ENCODE results near the gene PLAAT5.
"Not testable (repeated sequence)": the region's sequence is repeated elsewhere in the genome, so short reads cannot be mapped to it uniquely, and the experiment has no call there.

Gene PLAAT5

DNA sequence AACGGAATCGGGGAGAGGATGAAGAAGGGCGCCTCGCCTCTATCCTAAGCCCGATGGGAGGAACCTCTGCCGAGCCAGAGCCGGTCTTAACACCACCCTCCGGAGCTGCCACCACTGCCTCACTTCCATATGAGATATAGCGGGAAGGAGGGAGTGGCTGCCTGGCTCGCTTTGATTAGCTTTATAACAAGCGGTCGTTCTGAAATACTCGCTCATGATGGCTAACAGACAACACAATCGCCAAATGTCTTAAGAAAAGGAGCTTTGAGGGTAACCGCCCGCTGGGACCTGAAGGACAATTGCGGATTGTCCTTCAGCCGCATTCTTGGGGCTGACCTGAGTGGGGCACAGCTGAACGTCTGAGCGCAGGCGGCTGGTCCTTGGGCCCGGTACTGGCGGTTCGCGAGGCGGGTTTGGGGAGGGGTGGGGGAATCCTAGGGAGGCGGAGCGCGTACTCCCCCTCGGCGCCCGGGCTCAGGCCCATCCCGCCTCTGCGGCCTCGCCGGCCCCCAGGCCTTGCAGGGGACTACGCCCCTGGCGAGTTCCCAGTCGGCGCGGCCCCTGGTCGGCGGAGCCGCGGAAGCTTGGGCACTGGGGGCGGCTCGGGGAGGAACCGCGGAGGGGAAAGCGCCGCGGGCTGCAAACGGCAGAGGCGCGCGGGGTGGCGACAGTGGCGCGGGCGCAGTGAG lies at the start of gene PLAAT5:
Gene PLAAT5, minus strand, starts transcription at position 617 of the 689 bp plus-strand sequence. Its CDS starts 133 bp downstream, at position 484.
- Mint-ChIP-seq H3K27ac (no peak within 1 kb of the TSS), H3K4me3 (peak within 1 kb of the TSS; percentile 78), H3K27me3 (peaks cover 42% of the 10 kb centered on the region), H3K36me3 (ENCODE audit: low read depth) (no peaks in the 10 kb centered on the region), H3K9me3 (peaks cover 6% of the 10 kb centered on the region), H3K4me1 (ENCODE audit: low read depth) (peaks cover 34% of the 10 kb centered on the region)
- intact Hi-C loops (cut with micrococcal nuclease): loop anchor here (10.0 kb wide), 1 partner anchor 54 kb away; no protein-coding TSS in a partner anchor

- peak overlapping the region; percentile 77 for H3K4me3 Mint-ChIP-seq
- intact Hi-C loops (cut with micrococcal nuclease): no loop called here
- peak overlapping the region; percentile 66 for H3K27ac Mint-ChIP-seq
- peaks cover 40% of the 10 kb centered on the region for H3K4me1 Mint-ChIP-seq (ENCODE audit: low read depth)
- H3K36me3 Mint-ChIP-seq (ENCODE audit: low read depth): no peaks in the 10 kb centered on the region
- H3K9me3 Mint-ChIP-seq: no peaks in the 10 kb centered on the region
- H3K27me3 Mint-ChIP-seq: peaks cover 22% of the 10 kb centered on the region
Observed at GRCh38 chr11:63537293-63538101, 46.5 kb upstream of the PLAAT5 start.

GRCh38 chr11:63536669-63537292 lies 45.8 kb upstream of the PLAAT5 start, which contains the start of gene PLAAT4:
Gene PLAAT4, plus strand, starts transcription at chr11:63536808. Its CDS starts 61 bp downstream, at chr11:63536869.
- Mint-ChIP-seq H3K4me3 (peak within 1 kb of the TSS; percentile 77), H3K4me1 (ENCODE audit: low read depth) (peaks cover 40% of the 10 kb centered on the region), H3K36me3 (ENCODE audit: low read depth) (no peaks in the 10 kb centered on the region), H3K27me3 (peaks cover 23% of the 10 kb centered on the region), H3K9me3 (no peaks in the 10 kb centered on the region), H3K27ac (peak within 1 kb of the TSS; percentile 66)
- intact Hi-C loops (cut with micrococcal nuclease): no loop called here

- intact Hi-C loops (cut with micrococcal nuclease): no loop called here
- H3K9me3 Mint-ChIP-seq: no peaks in the 10 kb centered on the region
- no peaks in the 10 kb centered on the region for H3K36me3 Mint-ChIP-seq (ENCODE audit: low read depth)
- H3K4me1 Mint-ChIP-seq (ENCODE audit: low read depth): peaks cover 38% of the 10 kb centered on the region
- H3K4me3 Mint-ChIP-seq: no peak overlapping the region
- H3K27ac Mint-ChIP-seq: no peak overlapping the region
- H3K27me3 Mint-ChIP-seq: peaks cover 23% of the 10 kb centered on the region
Observed at GRCh38 chr11:63535734-63536133, 44.8 kb upstream of the PLAAT5 start.

- intact Hi-C loops (cut with micrococcal nuclease): no loop called here
- H3K4me3 Mint-ChIP-seq: no peak overlapping the region
Observed at GRCh38 chr11:63534895-63535461, 44.0 kb upstream of the PLAAT5 start.

GRCh38 chr11:63534076-63534475 lies 43.1 kb upstream of the PLAAT5 start:
- intact Hi-C loops (cut with micrococcal nuclease): no loop called here
- Mint-ChIP-seq H3K27ac (no peak overlapping the region), H3K4me3 (no peak overlapping the region), H3K9me3 (no peaks in the 10 kb centered on the region), H3K4me1 (ENCODE audit: low read depth) (peaks cover 38% of the 10 kb centered on the region), H3K27me3 (peaks cover 30% of the 10 kb centered on the region), H3K36me3 (ENCODE audit: low read depth) (no peaks in the 10 kb centered on the region)

More at GRCh38 chr11:63534895-63535461, 44.0 kb upstream of the PLAAT5 start:
- Mint-ChIP-seq H3K9me3 (no peaks in the 10 kb centered on the region), H3K4me1 (ENCODE audit: low read depth) (peaks cover 38% of the 10 kb centered on the region), H3K36me3 (ENCODE audit: low read depth) (no peaks in the 10 kb centered on the region), H3K27ac (no peak overlapping the region), H3K27me3 (peaks cover 26% of the 10 kb centered on the region)

DNA sequence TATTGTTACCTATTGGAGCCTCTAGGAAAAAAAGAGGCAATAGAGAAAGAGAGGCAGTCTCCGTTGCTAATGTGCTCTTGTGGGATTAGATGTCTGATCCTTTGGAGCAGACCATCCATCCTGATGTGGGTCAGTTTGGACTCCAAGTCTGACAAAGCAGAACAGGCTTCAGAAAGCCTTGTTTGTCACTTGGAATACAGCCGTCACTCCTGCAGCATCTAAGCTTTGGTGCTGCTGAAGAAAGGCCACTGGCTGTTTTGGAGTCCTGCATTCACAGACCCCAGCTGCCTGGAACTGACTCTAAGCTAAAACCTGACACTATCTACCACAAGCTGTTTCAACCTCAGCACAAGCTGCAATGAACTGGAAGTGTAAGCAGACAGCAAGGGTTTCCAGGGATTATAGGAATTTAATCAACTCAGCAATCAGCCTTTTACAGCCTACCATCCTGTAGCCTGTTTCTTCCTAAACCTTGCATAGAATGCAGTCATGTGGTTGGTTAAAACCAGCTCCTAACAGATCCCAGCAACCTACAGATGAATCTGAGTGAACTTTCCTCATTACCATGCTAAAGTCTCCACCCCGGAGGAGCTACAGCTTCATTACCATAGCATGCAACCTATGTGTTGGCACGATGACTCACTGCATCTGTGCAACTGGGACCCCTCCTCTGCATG lies 42.0 kb upstream of the PLAAT5 start:
- Mint-ChIP-seq H3K9me3 (no peaks in the 10 kb centered on the region), H3K27ac (no peak overlapping the region), H3K27me3 (peaks cover 26% of the 10 kb centered on the region), H3K36me3 (ENCODE audit: low read depth) (no peaks in the 10 kb centered on the region), H3K4me1 (ENCODE audit: low read depth) (peaks cover 29% of the 10 kb centered on the region), H3K4me3 (no peak overlapping the region)
- intact Hi-C loops (cut with micrococcal nuclease): no loop called here

DNA sequence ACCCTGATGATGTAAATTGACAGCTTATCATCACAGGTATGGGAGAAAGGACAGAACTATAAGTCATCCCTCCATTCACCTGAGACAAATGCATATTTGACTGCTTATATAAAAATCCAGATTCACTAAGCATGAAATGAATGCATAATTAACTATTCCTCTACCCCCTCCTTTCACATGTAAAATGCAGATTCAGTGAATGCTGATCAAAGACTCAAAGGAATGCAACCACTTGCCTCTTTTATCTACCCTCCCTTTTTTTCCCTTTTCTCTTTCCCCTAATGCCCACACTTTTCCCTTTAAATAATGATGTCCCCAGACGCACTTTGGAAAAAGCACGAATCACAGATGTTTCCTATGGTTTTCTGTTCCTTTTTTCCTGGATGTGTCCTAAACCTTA lies 41.1 kb upstream of the PLAAT5 start:
- intact Hi-C loops (cut with micrococcal nuclease): no loop called here
- Mint-ChIP-seq H3K4me1 (ENCODE audit: low read depth) (peaks cover 25% of the 10 kb centered on the region), H3K27ac (no peak overlapping the region), H3K9me3 (no peaks in the 10 kb centered on the region), H3K4me3 (no peak overlapping the region), H3K36me3 (ENCODE audit: low read depth) (no peaks in the 10 kb centered on the region), H3K27me3 (peaks cover 29% of the 10 kb centered on the region)

- H3K4me1 Mint-ChIP-seq (ENCODE audit: low read depth): peaks cover 16% of the 10 kb centered on the region
Observed at GRCh38 chr11:63531074-63531792, 40.3 kb upstream of the PLAAT5 start.

DNA sequence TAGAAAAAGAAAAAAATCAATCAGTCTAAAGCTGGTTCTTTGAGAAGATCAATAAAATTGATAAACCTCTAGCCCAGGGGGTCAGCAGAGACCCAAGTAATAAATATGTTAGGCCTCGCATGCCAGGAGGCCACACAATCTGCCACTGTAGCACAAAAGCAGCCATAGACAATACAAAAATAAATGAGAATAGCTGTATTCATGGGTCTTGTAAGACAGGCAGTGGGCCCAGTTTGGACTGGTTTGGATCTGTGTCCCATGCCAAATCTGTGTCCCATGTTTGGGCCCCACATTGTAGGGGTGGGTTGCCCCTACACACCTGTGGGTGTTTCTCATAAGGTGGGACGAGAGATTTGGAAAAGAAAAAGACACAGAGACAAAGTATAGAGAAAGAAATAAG lies 39.1 kb upstream of the PLAAT5 start:
- intact Hi-C loops (cut with micrococcal nuclease): no loop called here
- Mint-ChIP-seq H3K27ac (no peak overlapping the region), H3K27me3 (peaks cover 29% of the 10 kb centered on the region), H3K4me3 (no peak overlapping the region), H3K4me1 (ENCODE audit: low read depth) (peaks cover 10% of the 10 kb centered on the region), H3K9me3 (no peaks in the 10 kb centered on the region), H3K36me3 (ENCODE audit: low read depth) (no peaks in the 10 kb centered on the region)

More at GRCh38 chr11:63531074-63531792, 40.3 kb upstream of the PLAAT5 start:
- H3K27ac Mint-ChIP-seq; intact Hi-C loops (cut with micrococcal nuclease); H3K4me3 Mint-ChIP-seq; H3K36me3 Mint-ChIP-seq (ENCODE audit: low read depth); H3K9me3 Mint-ChIP-seq: not testable (repeated sequence)
- peaks cover 29% of the 10 kb centered on the region for H3K27me3 Mint-ChIP-seq

DNA sequence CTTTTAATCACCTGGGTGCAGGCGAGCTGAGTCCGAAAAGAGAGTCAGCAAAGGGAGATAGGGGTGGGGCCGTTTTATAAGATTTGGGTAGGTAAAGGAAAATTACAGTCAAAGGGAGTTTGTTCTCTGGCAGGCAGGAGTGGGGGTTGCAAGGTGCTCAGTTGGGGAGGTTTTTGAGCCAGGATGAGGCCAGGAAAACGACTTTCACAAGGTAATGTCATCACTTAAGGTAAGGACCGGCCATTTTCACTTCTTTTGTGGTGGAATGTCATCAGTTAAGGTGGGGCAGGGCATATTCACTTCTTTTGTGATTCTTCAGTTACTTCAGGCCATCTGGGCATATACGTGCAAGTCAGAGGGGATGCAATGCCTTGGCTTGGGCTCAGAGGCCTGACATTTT lies 38.4 kb upstream of the PLAAT5 start:
- H3K36me3 Mint-ChIP-seq (ENCODE audit: low read depth); H3K9me3 Mint-ChIP-seq; intact Hi-C loops (cut with micrococcal nuclease); H3K4me3 Mint-ChIP-seq; H3K27ac Mint-ChIP-seq; H3K4me1 Mint-ChIP-seq (ENCODE audit: low read depth): not testable (repeated sequence)
- H3K27me3 Mint-ChIP-seq: peaks cover 29% of the 10 kb centered on the region

DNA sequence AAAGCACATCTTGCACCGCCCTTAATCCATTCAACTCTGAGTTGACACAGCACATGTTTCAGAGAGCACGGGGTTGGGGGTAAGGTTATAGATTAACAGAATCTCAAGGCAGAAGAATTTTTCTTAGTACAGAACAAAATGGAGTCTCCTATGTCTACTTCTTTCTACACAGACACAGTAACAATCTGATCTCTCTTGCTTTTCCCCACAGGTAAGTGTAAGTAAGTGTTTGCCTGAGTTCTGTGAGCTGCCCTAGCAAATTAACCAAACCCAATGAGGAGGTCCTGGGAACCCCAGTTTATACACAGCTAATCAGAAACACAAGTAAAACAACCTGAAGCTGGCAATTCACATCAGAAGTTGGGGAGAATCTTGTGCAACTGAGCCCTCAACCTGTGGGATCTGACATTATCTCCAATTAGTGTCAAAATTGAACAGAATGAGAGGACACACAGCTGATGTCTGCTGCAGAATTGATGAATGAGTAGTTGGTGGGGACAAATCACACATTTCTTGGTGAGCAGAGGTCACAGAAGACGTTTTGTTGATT lies 37.8 kb upstream of the PLAAT5 start:
- H3K36me3 Mint-ChIP-seq (ENCODE audit: low read depth); H3K9me3 Mint-ChIP-seq; H3K27ac Mint-ChIP-seq; H3K4me1 Mint-ChIP-seq (ENCODE audit: low read depth); intact Hi-C loops (cut with micrococcal nuclease); H3K4me3 Mint-ChIP-seq: not testable (repeated sequence)
- peaks cover 29% of the 10 kb centered on the region for H3K27me3 Mint-ChIP-seq

DNA sequence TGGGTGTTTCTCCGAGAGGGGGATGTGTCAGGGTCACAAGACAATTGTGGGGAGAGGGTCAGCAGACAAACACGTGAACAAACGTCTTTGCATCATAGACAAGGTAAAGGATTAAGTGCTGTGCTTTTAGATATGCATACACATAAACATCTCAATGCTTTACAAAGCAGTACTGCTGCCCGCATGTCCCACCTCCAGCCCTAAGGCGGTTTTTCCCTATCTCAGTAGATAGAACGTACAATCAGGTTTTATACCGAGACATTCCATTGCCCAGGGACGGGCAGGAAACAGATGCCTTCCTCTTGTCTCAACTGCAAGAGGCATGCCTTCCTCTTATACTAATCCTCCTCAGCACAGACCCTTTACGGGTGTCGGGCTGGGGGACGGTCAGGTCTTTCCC lies 37.2 kb upstream of the PLAAT5 start:
- intact Hi-C loops (cut with micrococcal nuclease); H3K4me1 Mint-ChIP-seq (ENCODE audit: low read depth); H3K4me3 Mint-ChIP-seq; H3K9me3 Mint-ChIP-seq; H3K27ac Mint-ChIP-seq; H3K36me3 Mint-ChIP-seq (ENCODE audit: low read depth): not testable (repeated sequence)
- peaks cover 24% of the 10 kb centered on the region for H3K27me3 Mint-ChIP-seq

All from dendritic cell treated with granulocyte-macrophage colony-stimulating factor and Interleukin-4, amounts not matched to agents 40 ng/mL and 50 ng/mL, for 4 days (primary cell).